Gastrocnemius medialis (tissue), 4 donors: ENCODE data around the gene SELENOO.

Experiments used
- CTCF ChIP-seq, 5 experiments: fragments of 450-650 bp in 3 of 5; fragments of 200-600 bp in 2 of 5; sonication (generic) in 2 of 5; IDR thresholded peaks in 4 of 5; conservative IDR thresholded peaks in 1 of 5; 1 replicate in 4 of 5; 2 replicates in 1 of 5; pipeline ENCODE4 v1.5.1; 2016 to 2019; ENCODE audit warnings: antibody characterized with exemption in 5 of 5, mild to moderate bottlenecking in 3 of 5, moderate library complexity in 3 of 5
- POLR2A ChIP-seq, 2 donors: fragments of 450-650 bp; IDR thresholded peaks; one replicate each; pipeline ENCODE4 v1.6.1; 2017; ENCODE audit warnings: antibody characterized with exemption in 2 of 2, mild to moderate bottlenecking in 2 of 2, moderate library complexity in 2 of 2

DNA sequence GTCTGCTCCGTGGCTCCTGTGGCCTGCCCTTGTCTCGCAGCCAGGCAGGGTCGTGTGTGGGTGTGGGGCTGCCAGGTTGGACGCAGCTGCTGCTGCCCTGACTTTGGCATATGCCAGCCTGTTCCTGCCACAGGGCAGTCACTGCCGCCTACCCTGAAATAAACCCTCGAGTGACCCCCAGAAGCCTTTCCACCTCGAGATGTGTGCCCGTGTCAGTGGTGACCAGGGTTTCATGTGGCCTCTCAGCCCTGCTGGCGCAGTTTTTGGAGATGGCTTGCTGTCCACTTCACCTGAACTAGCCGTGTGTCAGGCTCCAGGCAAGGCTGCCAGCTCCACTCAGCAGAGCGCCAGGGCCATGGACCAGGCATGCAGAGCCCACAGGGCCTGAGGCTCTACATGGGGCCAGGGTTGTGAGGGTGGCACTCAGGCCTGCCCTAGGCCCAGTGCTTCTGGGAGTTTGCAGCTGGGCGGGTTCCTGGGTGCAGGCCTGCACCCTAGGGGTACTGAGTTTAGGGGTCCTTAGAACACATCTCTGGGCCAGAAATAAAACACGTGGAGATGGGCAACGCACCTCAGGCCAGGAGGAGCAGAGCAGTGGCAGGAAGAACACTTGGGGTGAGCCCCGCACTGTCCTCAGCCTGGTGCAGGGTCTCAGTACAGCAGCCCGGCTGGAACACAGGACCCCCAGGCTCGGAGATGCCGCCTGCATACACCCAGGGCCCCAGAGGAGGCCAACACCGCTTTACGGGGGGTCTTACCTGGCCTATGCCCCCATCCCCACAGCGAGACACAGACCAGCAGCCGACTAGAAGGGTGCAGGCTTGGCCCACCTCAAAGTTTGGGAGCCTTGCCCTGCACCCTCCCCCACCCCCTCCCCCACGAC lies 39.1 kb upstream of the SELENOO start:
- TF ChIP-seq POLR2A (IDR thresholded peaks at IDR 0.05), result no peak
- TF ChIP-seq CTCF (IDR thresholded peaks at IDR 0.05 in 4 of 5, conservative IDR thresholded peaks at IDR 0.05 in 1 of 5), result no peak
